Amygdala (tissue), 56 donors: ENCODE measurements around the gene IGFALS.

Experiments
- DNase-seq, 56 donors: peaks; one replicate each; lab custom pipeline; 2025; lab: John Stamatoyannopoulos, UW

IGFALS gene

GRCh38 chr16:1793578-1794220, at the start of gene IGFALS:
IGFALS (minus strand) TSS chr16:1793705; CDS start chr16:1793652, 53 bp downstream.
- no peak for DNase-seq

DNA sequence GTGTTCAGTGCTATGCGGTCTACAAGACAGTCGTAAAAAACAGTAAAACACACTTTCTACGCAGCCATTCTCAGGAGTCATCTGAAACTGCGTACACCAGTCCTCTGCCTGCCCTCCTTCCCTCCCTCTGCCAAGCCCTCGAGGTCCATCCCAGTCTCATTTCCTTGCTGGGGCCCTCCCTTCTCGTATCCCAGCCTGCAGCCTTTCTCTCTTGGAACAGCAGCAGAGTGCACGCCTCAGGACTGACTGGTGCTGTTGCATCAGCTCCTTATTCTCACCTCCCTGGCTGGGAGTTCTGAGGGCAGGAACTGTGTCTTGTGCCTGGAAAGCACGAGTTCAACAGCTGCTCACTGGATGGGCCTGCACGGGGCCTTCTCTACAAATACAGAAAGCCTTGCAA, 46.0 kb upstream of the IGFALS start:
- no peak for DNase-seq

DNA sequence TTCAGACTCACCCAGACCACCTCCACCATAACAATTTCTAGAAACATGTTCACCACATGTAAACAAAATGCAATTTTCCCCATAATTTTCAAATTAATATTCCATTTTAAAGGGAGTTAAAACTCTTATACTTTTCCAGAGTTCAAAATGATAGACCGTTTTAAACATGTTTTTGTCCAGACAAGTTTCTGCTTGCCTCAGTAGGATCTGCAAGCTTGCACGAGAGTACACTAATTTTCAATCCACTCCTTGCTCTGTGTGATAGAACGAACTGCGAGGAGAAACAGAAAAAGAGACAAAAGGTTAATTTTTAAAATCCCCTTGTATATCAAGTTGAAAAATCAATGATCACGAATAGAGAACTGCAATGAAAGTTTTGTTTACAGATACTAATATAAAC, 40.6 kb upstream of the IGFALS start:
- DNase-seq, result no peak

DNA sequence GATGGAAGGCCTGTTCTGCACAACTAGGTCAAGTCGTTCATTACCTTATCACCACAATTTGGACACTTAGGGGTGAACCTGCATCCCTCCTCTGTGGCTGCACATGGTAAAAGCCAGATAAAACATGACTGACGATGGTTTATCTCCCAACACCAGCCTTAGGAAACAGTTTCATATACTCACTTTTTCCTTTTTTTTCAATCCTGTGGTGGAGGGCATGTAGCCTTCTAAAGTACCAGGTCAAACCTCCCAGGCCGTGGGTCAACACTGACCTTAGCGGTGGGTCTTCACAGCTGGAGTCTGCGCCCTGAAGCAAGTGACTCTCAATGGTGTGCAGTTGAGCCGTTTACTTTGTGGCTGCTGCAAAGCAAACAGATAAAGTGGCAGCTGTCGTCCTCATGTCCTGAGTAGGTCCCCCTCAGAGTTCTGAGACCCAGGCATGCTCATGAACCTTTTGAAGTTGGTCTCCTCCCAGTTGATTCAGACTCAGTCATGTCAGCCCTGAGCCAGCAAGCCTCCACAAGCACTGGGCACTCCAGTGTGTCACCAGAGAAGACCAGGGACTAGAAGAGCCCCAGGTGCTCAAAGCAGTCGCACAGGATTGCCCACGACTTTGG, 39.4 kb upstream of the IGFALS start:
- DNase-seq, result no peak

GRCh38 chr16:1831186-1832075, 37.9 kb upstream of the IGFALS start:
- DNase-seq, result no peak

DNA sequence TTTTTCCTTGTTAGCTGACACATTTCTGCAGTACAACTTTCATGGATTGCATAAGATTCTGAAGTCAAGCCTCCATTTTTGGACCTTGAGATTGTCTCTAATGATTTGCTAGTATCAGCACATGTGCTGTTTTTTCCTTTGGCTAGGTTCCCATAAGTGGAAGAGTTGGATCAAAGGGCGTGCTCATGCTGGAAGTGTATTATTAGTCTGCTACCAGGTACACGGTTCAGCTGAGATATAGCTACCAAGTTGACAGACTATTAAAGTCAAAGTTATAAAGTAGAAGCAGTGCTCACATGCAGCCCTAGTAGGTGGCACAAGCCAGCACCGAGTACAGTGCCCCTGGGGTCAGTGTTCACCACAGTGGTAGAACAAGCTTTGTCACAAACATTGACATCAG, 36.7 kb upstream of the IGFALS start:
- DNase-seq, result no peak

GRCh38 chr16:1828645-1829410, 35.3 kb upstream of the IGFALS start:
- no peak for DNase-seq

- peak; percentile 61 to 99 (median 92) for DNase-seq
Observed at GRCh38 chr16:1826691-1827573, 33.4 kb upstream of the IGFALS start, which contains the start of the genes FAHD1 and HAGH. FAHD1 (plus strand) TSS chr16:1827206; CDS start chr16:1827239, 33 bp downstream. HAGH (minus strand) TSS chr16:1826825; CDS start chr16:1826787, 38 bp downstream.

- DNase-seq, result peak in 8 of 56 donors; percentile 38 to 76 (median 62)
Observed at GRCh38 chr16:1825864-1826690, 32.6 kb upstream of the IGFALS start.

- DNase-seq, result no peak
Observed at GRCh38 chr16:1825381-1825863, 31.9 kb upstream of the IGFALS start.

DNA sequence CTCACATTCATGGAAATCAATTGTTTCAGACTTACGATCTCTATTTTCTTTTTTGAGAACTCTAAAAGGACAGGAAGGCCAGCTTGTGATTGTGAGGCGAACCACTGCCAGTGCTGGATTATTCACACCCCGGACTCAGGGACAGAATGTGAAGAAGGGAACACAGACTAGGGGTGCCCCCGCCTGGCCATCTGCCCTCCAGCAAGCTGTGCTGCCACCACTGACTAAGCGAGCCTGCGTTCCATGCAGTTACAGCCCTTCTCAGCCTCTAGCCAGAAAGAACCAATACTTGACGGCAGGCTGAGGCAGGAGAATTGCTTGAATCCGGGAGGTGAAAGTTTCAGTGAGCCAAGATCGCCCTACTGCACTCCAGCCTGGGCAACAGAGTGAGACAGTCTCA, 30.3 kb upstream of the IGFALS start:
- DNase-seq, result peak in 30 of 56 donors; percentile 1 to 63 (median 22)

DNA sequence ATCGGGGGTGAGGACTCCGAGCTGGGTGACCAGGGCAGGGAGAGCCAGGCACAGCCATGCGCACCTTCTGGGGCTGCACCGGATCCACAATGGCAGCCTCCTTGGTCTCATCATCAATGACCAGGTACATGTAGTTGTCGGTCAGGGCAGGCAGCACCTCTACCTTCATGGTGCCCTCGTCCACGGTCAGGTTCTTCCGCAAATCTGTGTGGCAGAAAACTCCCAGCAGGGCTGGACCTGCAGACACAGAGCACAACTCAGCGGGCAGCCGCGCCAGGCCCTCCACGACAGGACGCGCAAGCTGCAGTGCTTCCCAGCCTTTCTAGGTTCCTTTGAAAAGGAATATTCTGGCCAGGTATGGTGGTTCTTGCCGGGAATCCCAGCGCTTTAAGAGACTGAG, 29.3 kb upstream of the IGFALS start:
- no peak for DNase-seq

DNA sequence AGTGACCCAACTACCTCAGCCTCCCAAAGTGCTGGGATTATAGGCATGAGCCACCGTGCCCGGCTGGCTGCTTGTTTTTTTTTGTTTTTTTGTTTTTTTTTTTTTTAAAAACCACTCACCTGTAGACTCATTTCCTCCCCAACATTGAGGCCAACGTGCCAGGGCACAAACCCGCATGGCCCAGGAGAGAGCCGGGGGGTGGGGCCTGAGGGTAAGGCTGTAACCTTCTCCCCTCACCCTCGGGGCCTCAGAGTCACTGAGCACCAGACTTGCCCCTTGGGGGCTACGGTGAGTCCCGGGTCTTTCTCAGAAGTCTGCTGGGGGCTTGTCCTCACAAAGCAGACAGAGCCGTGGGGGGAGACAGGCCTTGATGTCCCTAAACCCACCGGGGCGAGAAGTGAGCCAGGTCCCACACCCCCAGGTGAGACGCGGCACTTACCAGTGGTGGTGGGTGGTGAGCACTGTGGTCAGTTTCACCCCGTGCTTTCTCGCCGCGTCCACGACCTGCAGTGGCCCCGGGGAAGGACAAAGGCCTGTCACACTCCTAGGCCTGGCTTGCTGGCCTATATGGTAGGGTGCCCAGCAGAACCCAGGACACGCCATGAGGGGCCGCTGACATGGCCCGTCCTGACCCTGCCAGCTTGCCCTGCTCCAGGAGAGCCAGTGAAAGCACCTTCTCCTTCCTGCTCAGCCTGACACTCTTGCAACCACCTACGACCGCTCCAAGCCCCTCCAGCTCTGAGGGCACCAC, 28.5 kb upstream of the IGFALS start:
- DNase-seq, result no peak

DNA sequence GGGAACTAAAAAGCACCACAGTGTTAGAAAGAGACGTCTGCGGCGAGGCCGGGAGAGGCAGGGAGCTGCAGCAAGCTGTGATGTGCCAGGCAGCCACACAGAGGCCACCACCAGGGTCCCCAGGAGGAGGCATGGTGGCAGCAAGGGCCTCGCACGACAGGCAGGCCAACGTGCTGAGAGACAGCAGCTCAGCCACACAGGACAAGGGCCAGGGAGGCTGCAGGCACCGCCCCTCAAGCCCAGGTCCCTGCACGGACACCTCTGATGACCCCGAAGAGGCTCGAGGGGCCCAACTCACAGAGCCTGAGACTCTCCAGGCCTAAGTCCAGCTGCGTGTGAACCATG, 27.4 kb upstream of the IGFALS start:
- DNase-seq, result no peak

- DNase-seq, result no peak
Observed at GRCh38 chr16:1820096-1820945, 26.8 kb upstream of the IGFALS start.

GRCh38 chr16:1819611-1820010, 26.1 kb upstream of the IGFALS start:
- DNase-seq, result no peak
